GM12864 (cell line): ENCODE measurements around the gene CDC42EP2.

Experiments used
- DNase-seq: peaks from one replicate; pipeline ENCODE4 v3.0.0-alpha.2; 2011; ENCODE audit warnings: low read depth
- H3K4me3 ChIP-seq: 2 replicates; pipeline ENCODE4 v1.5.1; 2011; ENCODE audit warnings: mild to moderate bottlenecking, low read depth, low read length, control low read depth
- CTCF ChIP-seq: IDR thresholded peaks from 2 replicates; pipeline ENCODE4 v1.5.1; 2011; ENCODE audit warnings: low read depth, mild to moderate bottlenecking, moderate library complexity, low read length, control low read depth, inconsistent platforms; ENCODE audit errors: missing control alignments

The CDC42EP2 gene

GRCh38 chr11:65304110-65304509 lies 10.6 kb upstream of the CDC42EP2 start:
- no peak overlapping the region for H3K4me3 ChIP-seq
- TF ChIP-seq CTCF: no peak
- DNase-seq: no peak

GRCh38 chr11:65304613-65305012 lies 10.1 kb upstream of the CDC42EP2 start:
- no peak for DNase-seq
- no peak overlapping the region for H3K4me3 ChIP-seq
- no peak for TF ChIP-seq CTCF

GRCh38 chr11:65305501-65306268 lies 9.0 kb upstream of the CDC42EP2 start:
- no peak for TF ChIP-seq CTCF
- H3K4me3 ChIP-seq: no peak overlapping the region
- DNase-seq: no peak

GRCh38 chr11:65307298-65308229 lies 7.1 kb upstream of the CDC42EP2 start:
- no peak overlapping the region for H3K4me3 ChIP-seq
- DNase-seq: no peak
- TF ChIP-seq CTCF: no peak

GRCh38 chr11:65308281-65308891 lies 6.3 kb upstream of the CDC42EP2 start:
- TF ChIP-seq CTCF: no peak
- no peak overlapping the region for H3K4me3 ChIP-seq
- DNase-seq: no peak

- no peak for DNase-seq
- TF ChIP-seq CTCF: no peak
- H3K4me3 ChIP-seq: no peak overlapping the region
Observed at GRCh38 chr11:65309006-65309405, 5.7 kb upstream of the CDC42EP2 start.
